GM19193 (cell line): ENCODE data around the gene ORMDL1.

Experiments used
- POLR2A ChIP-seq: IDR thresholded peaks from 4 replicates; pipeline ENCODE4 v1.6.1; 2011; ENCODE audit not compliant: insufficient read depth, insufficient read length; ENCODE audit errors: extremely low read depth

The ORMDL1 gene

DNA sequence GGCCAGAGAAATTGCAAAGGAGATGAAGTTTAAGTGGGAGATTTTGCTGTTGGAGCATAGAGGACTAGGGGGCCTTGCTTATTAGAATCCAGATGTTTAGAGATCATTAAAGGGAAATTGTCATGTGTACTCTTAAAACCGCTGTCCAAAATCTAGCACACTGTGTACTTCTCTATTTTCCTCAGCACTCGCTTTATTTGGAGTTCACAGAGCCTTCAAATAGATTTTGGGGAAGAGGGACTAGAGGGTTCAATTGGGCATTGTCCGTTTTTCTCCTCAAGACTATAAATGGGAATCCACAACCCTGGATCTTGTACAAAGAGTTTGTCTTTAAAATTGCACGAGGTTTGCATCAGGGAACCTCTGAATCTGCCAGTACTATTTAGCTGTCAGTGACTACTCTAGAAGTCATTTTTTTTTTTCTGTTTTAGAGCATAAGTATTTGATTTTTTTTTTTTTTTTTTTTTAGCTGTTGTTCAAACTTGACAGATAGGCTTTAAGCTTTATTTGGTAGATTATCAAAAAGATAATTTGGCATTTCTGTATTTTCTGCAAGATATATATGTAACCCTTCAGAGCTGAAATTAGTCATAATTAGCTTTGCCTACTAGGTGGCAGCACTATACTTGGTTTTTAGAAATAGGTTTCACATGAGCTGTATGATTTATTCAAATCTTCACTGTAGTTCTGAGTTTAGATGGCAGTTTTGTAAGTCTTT is 14.3 kb upstream of the ORMDL1 start:
- no peak for TF ChIP-seq POLR2A

DNA sequence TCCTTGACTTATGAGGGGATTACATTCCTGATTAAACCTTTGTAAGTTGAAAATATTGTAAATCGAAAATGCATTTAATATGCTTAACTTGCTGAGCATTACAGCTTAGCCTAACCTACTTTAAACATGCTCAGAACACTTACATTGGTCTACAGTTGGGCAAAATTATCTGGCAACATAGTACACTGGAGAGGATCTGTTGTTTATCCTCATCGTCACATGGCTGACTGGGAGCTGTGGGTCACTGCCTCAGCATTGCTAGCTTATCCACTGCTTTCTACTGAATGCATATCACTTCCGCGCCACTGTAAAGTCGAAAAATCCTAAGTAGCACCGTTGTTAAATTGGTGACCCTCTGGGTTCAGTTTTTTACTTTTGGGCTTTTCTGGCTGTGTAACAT is 13.8 kb upstream of the ORMDL1 start:
- no peak for TF ChIP-seq POLR2A

DNA sequence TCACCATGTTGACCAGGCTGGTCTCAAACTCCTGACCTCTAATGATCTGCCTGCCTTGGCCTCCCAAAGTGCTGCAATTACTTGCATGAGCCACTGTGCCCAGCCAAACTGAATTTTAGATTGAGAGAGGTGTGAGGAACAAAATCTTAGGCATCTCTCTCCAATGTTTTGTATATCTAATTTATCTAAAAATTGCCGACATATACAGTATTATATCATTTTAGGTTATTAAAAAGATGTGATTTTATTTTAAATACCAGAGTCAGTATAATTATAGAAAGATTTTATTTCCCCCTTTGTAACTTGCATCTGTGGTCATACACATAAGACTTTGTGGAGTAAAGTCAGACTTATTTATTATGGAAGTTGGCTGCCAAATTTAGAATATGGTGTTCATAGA is 10.2 kb upstream of the ORMDL1 start:
- no peak for TF ChIP-seq POLR2A

DNA sequence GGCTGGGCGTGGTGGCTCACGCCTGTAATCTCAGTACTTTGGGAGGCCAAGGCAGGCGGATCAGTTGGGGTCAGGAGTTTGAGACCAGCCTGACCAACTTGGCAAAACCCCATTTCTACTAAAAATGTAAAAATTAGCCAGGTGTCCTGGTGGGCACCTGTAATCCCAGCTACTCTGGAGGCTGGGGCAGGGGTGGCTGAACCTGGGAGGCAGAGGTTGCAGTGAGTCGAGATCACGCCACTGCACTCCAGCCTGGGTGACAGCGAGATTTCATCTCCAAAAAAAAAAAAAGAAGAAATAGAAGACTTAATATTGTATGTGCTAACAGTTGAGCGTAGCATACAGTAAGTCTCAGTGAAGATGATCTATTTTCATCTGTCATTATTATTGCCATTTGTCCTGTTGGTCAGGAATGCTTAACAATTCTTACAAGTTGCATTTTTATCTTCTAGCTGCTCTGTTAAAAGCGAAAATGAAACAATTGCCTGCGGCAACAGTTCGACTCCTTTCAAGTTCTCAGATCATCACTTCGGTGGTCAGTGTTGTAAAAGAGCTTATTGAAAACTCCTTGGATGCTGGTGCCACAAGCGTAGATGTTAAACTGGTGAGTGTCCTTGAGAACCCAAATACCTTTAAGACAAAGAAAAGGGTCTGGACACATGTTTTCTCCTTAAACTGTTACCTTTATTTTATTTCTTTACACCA is 7.4 kb upstream of the ORMDL1 start:
- no peak for TF ChIP-seq POLR2A

DNA sequence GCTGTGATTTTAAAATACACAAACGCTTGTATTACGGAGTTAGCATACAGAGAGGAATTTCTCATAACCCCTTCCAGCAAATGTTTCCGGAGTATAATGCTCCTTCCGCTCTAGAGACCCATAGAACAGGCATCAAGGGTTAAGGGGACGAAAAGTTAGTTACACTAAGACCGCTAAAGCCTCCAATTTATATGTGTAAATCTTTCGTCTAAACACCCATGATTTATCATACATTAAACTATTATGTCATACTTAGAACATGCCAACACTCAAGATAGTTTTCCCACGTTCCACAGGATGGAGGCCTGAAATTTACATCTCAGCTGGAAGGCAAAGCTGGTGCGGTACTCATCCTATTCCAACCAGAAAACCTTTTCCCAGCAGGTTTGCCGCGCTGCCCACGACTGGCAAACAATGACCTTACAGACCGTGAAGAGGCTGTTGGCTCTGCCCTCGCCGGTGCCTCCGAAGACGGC is 650 bp downstream of the ORMDL1 start:
- no peak for TF ChIP-seq POLR2A

DNA sequence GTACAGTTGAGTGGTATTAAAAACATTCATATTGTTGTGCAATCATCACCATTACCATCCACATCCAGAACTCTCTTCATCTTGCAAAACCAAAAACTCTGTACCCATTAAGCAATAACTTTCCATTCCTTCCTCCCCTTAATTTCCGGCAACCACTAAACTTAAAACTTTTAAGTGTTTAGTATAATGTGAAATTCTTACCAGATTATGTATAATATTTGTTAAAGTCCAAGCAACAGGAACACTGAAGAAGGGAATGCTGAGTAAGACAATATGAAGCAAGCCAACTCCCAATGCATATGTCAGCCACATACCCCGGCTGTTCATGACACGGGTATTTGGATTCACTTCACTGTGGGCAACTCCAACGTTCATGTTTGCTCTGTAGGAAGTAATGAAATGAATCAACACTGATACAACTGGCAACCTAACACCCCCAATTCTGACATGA is 1.9 kb downstream of the ORMDL1 start:
- no peak for TF ChIP-seq POLR2A

DNA sequence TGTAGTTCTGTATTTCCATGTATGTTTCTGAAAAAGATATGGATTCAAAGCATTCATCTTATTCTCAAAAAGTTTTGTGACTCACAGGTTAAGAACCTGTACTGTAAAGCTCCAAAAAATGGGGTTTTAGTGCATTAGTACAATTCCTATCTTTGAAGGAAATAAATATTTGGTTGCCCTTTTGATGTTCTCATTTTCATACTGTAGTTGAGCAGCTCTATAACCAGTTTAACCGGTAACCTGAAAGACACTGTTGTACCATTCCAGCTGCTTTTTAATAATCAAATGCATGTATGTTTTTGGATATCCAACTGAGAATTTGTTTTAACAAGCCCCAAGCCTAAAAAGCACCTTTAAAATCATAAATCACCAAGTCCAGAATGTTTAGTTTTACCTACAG is 11.9 kb downstream of the ORMDL1 start:
- TF ChIP-seq POLR2A = no peak

DNA sequence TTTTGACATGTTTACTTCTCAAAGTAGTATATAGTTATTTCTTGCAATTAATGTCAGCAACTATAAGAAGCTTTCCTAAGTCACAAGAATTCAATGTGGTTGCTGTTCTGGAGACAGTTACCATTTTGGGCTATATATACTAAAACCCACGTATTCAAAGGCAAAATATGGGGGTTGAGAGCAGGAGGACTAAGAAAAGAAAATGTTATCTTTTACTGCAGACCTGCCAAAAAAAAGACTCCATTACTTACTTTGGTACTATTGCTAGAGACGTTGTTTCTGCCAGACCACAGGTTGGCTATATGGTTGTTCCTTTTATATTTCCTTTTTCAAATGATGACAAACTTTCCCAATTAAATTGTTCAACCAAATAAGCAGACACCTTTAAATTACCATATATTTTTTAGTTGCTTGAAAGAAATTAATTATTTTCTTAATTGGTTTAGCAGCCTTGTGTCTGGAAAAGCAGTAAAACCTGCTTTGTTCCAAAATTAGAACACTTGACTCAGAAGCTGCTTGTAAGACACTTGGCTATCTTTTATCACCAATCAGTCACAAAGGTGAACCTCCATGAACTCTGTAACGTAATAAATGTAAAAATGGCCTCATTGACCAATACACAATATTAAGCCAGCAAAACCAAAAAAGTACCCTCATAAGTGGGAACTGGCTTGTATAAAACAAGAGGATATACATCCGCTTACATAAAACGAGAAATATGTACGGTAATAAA is 13.4 kb downstream of the ORMDL1 start:
- TF ChIP-seq POLR2A = no peak

DNA sequence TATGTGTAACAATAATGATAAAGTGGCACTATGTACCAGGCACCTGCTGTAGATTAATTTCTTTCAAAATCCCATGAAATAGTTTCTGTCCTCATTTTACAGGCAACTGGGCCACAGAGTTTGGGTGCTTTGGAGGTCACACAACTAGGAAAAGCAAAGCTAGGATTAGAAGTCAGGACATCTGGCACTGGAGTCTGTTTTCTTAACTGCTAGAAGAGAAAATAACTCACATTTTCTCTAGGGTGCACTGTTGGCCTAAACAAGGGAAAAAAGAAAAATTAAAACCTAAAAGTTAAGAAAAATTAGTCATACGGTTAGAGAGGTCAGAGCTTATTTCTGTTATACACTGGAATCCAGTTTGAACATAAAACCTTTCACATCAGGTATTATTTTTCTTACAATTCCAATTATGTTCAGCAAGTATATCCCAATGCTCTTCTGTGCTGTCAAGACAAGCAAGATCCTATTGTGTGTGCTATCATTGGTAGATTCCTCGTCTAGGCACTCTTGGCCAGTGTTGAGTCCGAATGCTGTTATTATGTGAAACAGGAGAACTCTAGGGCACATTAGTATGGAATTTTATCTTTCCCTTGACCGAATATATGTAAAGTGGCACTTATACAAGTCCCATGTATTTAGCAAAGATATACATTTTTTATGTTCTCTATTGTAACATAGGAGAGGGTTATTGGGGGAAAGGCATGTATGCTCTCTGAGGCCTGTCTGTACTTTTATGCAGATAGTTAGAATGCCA is 20.1 kb downstream of the ORMDL1 start:
- no peak for TF ChIP-seq POLR2A

DNA sequence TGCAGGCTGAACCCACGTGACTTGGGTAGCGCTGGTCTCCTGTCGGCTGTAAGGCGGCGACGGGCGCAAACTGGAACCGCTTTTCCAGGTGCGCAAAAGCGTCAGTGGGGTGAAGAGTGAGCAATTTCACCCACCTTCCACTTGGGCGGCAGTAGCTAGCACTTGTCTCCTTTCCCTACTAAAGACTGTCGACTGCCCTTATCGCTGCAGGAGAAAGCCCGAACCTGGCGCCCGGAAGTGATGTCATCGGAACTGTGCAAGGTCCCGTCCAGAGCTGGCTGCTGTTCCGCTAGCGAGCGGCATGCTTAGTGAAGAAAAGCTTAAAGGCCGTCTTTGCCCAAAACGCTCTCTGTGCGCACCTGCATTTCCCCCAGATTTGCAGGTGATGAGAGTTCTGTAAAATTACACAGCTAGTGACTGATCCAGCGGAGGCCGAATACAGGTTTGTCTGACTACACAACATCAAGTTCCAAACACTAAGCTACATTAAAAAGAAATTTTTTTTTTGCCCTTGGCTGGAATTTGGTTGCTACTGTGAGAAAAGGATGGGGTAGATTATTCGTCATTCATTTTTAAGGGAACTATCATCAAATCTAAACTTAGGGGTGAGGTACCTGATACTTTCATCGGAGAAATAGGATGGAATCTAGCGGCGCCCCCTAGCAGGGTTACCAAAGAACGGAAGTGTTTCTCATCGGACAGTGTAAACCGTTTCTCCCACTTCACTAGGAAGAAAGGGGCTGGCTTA is 21.4 kb downstream of the ORMDL1 start, which contains the start of gene OSGEPL1:
OSGEPL1 (minus strand) TSS at position 242 of the 748 bp plus-strand sequence. CDS start 1,152 bp downstream, outside the sequence.
- TF ChIP-seq POLR2A = peak; percentile 89

DNA sequence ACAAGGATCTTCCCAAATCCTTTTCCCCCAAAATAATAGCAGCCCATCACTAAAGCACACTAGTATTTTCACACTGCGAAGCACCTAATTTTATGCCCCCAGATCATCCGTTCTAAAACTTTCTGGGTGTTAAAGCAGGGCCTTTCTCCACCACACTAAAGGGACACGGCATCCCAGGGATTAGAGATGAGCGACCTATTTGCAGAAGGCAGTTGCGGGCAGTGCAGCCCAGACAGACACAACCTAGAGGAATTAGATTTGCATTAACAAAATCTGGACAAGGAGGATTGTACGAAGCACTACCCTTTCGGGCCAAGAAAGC is 21.9 kb downstream of the ORMDL1 start:
- no peak for TF ChIP-seq POLR2A

DNA sequence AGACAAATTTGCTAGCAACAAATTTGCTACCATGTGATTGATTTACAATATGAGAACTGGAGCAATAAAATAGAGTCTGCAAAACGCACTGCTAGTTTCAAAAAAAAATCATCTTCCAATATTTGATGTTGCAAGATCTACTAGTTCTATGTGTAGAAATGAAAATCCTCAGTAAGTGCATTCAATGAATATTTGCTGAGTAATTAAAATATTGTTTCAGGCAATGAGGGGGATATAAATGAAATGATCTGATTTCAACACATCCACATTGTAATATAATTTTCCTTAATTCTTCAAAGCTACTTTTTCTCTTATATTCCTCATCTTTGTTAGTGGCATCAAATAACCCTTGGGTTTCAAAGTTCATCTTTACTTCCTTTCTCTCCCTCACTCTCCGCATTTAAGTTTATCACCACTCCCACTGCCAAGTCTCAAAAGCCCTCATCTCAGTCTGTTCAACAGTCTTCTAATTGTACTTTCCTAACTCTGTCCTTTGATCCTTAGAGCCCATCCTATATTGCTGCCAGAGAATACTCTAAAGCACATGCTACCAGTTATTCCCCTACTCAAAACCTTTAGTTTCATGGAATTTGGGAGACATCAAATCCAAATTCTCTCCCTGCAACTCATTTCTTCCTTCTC is 27.7 kb downstream of the ORMDL1 start:
- TF ChIP-seq POLR2A = no peak

DNA sequence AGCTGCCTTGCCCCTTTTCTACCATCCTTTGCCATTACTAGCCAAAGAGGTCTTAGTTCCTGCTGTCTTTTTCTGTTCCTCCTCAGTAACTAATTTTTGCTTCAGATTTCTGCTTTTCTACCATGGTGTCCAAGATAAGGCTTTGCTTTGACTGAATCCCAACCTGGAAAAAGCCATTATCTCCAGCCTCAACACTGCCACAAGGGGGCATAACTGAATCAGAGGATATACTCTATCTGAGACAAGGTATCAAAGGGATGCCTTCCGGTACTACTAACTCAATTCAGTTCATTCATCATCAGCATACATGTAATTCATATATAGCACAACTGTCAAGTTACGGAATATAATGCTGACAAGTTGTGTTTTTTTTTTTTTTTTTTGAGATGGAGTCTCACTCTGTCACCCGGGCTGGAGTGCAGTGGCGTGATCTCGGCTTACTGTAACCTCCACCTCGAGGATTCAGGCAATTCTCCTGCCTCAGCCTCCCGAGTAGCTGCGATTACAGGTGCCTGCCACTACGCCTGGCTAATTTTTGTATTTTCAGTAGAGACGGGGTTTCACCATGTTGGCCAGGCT is 33.0 kb downstream of the ORMDL1 start:
- no peak for TF ChIP-seq POLR2A

DNA sequence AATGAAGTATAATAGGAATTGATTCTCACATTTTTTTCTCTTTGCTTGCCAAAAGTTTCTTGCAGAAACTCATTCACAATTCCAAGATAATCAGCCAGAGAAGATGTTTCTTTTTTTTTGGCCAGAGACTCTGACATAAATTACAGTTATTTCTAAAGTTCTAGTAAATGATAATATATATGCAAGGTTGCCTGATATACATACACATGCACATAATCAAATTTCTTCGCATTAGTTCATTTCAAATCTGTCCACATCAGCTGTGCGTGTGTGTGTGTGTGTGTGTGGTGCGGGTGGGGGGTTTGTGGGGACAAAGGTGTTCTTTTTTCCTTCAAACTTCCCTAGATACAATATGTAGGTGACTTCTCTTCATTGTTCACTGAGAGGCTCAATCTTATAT is 54.7 kb downstream of the ORMDL1 start:
- no peak for TF ChIP-seq POLR2A

DNA sequence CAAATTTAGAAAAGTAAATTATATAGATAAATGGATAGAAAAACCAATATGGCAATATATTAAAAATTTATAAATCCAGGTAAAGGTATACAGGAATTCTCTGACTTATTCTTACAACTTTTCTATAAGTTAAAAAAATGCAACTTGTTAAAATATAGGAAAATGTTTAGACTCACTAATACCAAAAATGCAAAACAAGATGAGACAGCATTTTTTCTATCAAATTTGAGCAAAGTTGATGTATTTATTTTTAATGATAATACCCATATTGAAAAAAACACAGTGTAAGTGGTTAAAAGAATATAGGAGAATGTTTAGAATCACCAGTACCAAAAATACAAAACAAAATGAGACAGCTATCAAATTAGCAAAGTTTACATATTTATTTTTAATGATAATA is 57.3 kb downstream of the ORMDL1 start:
- TF ChIP-seq POLR2A = no peak
